HG02642 (cell line): ENCODE results near the gene ABTB2.
A peak's percentile ranks its signal among the peaks of the same experiment; 100 is the strongest.

ENCODE experiments used
- ATAC-seq: cut with Tn5 transposase; IDR thresholded peaks from one replicate; pipeline ENCODE4 v1.9.1; 2021; ENCODE audit warnings: mild to moderate bottlenecking; ENCODE audit not compliant: unreplicated experiment, poor library complexity

The ABTB2 gene

DNA sequence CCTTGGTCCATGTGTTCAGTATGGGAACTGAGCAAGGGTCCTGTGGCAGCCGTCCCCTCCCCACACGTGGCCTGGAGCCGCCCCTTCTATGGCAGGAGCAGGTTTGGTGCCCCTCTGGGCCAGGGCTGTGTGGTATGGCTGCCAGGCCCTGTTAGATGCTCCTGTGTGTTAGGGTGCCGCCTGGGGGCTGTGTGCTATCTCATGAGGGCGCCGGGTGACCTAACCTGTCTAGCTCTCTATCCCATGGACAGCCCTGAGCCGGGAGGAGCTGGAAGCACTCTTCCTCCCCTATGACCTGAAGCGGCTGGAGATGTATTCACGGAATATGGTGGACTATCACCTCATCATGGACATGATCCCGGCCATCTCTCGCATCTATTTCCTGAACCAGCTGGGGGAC is 217.7 kb downstream of the ABTB2 start:
- no peak for ATAC-seq

DNA sequence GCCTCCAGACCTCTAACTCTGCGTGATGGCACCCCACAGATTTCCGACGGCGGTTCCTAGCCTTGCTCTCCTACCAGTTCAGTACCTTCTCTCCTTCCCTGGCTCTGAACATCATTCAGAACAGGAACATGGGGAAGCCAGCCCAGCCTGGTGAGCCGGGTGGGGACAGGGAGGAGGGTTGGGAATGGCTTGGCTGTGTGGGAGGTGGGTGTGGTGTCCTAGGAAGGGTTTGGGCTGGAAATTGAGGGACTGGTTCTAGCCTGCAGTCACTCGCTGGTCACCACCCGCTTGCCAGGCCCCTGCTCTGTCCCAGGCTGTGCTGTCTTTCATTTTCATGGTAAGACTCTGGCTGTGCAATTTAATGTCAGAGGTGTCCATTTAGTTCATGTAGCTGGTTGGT is 218.5 kb downstream of the ABTB2 start:
- ATAC-seq: no peak

DNA sequence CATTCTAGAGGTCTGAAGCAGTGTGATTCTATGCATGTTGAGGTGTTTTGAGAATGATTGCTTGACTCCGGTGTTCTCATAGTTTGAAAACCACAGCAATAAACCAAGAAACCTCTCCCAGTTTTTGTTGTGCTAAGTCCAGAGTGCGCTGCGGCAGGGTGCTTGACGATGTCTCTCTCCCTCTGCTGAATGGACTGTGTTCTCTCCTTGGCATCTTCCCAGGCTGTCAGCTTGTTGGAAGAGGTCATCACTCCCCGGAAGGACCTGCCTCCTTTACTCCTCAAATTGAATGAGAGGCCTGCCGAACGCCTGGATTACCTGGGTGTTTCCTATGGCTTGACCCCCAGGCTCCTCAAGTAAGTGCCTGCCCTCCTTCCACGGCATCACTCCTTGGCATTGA is 221.4 kb downstream of the ABTB2 start:
- ATAC-seq: no peak

DNA sequence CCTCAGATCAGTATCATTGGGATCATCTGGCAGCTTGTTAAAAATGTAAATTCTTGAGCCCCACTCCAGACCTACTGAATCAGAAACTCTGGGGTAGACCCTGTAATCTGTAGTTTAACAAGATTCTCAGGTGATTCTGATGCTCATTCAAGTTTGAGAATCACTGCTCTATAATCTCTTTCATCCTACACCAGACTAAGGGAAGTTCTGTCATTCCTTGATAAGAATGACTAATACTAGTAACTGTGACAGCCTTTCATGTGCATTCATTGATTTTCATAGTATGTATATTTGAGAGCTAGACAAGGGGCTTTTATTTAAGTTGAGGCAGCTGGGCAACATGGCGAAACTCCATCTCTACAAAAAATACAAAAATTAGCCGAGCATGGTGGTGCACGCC is 222.4 kb downstream of the ABTB2 start:
- ATAC-seq: no peak

DNA sequence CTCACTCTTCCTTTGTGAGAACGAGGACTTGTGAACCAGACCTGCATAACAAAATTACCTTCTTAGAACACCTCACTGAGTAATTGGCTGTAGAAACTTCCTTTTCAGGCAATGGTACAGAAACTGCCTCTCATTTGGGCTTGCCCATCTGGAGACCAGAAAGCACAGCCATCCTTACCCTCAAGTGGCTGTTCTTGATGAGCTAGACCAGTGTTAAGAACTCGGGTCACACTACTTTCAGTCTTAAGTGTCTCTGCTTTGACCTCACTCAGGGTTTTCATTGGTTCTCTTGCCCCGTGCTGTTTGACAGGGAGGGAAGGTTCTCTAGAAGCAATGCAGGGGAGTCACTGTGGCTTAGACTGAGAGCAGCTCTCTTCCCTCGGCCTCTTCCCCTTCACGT is 223.0 kb downstream of the ABTB2 start:
- peak; percentile 48 for ATAC-seq

DNA sequence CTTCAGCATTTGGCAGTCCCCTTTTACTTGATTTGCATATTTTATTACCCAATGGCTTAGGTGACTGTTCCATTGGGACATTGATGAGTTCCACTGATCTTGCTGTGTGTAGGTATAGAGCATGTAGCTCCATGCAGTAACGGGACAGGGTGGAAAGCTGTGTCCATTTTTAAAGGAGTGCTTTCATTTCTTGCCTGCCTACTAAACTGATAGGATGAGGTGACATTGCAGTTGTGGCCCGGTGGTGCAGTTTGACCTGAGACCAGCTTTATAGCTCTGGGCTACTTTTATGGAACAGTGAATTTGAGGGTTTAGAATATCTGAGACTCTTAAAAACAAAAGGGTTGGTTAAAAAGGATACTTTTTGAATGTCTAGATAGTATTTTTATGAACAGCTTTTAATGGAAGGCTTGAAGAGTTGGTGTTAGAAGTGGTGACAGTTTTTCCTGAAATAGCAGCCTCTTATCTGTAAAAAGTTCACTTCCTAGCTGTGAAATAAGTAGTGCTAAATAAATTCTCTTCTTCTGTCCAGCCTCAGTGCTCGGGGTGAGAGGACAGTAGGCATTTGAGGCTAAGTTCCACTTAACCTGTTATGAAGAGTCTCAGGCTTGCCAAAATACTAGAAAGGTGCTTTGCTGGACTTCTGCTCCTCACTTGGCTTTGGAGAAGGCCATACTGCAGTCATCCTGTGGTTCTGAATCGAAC is 225.4 kb downstream of the ABTB2 start:
- ATAC-seq: no peak

DNA sequence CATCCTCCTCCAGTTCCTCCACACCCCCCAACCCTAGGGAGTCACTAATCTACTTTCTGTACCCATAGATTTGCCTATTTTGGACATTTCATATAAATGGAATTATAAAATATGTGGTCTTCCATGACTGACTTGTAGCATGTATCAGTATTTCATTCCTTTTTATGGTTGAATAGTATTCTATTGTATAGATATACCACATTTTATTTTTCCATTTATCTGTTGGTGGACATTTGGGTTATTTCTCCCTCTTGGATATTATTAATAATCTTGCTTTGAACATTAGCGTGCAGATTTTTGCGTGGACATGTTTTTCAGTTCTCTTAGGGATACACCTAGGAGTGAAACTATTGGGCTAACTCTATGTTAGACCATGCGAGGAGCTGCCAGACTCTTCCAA is 229.0 kb downstream of the ABTB2 start:
- no peak for ATAC-seq

DNA sequence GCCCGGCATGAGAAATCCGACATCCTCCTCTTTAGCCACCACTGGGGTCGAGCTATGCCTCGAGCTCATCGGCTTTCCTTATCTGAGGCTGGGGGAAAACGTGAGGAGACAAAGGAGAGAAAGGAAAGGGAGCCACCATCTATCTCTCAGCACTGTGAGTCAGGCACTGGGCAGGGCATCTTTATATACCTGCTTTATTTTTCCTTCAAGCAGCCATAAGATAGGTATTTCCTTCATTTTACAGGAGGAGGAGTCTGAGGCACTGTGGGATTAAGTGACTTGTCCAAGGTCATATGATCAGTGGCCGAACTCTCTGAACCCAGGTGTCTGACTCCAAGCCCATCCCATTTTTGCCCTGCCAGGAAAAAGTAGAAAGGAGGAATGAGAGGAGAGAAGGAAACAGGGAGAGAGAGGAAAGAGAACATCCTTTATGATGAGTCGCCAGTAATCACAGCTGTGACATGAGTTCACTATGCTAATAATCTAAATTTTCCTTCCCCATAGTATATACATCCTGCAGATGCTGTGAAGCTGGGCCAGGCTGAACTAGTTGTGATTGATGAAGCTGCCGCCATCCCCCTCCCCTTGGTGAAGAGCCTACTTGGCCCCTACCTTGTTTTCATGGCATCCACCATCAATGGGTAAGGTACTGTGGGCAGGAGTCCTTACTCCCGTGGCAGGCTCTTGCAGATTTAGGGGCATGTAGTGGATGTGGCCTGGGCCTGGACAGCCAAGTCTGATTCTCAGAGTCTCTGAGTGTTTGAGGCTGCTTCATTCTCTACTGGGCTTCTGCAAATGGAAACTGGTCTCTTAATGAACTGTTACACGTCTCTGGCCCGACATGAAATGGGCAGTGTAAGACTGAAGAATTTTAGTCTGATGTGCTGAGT is 230.6 kb downstream of the ABTB2 start:
- ATAC-seq: no peak

DNA sequence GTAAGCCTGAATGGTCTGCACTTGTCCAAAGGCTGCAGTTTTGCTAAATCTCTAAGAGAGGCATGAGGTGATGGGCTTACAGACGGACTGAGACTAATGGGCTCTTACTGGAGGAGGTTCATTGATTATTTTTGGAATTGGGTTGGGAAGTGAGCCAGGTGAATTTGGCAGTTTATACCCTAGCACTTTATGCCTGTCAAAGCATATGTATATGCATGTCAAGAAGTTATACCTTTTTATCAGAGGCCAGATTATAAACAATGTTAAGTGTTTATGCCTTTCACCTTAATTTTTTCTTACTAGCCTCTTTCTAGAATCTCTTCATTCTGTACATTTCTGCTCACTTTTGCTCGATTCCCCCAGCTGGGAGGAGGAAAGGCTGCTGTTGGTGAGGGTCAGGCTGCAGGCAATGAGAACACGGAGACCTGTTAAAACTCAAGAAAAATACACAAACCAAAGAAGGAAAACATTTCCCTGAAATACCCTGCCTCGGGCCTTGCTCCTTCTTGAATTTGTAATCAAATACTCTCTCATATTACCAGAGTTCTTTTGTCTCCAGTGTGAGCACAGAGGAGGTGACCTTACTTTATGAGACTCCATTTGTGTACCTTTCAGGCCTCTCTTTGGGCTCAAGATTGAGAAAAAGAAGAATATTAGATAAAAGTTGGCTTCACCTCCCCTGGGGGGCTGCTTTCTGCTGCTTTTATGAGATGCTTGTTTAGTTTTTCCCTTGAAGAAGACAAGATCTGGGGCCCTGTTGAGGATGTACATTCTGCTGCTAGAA is 232.7 kb downstream of the ABTB2 start:
- no peak for ATAC-seq

DNA sequence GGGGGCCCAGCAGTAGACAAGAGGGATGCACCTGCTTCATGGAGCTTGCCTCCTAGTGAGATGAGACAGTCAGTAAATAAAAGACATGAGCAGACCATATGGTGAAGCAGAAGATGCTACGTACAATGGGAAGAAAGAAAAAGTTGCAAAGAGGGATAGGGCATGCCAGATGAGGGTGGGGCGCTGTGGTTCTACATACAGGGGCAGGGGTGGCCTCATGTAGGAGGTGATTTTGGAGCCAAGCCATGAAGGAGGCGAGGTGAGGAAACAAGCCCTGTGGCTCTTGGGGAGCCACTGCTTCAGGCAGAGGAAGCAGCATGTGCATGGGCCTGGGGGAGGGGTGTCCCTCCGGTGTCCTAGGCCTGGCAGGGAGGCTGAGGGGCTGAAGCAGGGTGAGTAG is 237.2 kb downstream of the ABTB2 start:
- ATAC-seq: no peak

DNA sequence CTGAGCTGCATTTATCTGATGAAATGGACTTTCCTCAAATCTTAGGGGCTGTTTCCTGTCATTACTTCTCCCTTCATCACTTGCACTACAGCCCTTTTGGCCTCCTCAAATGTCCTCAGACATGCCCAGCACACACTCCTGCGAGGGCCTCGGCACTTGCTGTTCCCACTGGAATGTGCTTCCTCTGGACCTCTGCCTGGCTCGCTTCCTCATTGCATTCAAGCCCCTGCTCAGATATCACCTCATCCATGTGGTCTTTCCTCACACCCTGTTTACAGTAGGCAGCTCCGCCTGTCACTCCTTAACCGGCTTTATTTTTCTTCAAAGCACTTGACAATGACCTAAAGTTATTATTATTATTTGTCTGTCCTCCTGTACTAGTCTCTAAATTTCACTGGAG is 243.3 kb downstream of the ABTB2 start:
- ATAC-seq: no peak

DNA sequence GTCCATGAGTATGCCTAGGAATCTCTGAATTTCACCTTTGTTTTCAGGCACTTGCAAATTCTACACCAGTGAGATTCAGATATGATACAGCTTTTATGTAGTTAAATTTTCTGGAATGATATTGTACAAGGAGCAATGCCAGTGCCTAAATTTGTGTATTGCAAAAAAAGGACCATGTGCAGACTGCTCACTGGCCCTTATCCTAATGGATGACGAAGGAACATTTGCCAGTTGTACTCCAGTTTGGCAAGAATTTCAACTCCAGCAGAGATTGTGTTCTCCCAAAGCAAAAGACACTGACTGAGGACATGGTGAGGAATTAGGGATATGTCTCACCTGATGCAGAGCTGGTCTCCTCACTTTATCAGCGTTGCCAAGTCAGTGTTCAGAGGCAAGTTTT is 243.8 kb downstream of the ABTB2 start:
- ATAC-seq: no peak

DNA sequence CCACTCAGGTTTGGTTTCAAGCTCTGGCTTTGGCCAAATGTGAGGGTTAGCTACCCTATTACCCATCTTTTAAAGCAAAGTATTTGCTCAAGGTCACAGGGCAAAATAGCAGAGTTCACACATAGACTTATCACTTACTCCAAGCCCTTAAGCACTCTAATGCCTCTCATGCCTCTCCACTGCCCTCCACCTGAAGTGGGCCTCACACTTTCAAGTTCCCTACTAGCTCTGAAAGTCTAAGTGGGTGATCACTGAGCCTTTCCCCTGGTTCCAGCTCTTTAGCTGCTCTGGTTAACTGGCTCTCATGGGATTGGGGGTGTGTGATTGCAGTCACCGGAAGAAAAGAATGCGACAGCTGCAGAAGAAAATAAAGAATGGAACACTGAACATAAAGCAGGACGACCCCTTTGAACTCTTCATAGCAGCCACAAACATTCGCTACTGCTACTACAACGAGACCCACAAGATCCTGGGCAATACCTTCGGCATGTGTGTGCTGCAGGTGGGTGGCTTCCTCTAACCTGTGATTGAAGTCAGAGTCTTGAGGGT is 246.0 kb downstream of the ABTB2 start:
- no peak for ATAC-seq

DNA sequence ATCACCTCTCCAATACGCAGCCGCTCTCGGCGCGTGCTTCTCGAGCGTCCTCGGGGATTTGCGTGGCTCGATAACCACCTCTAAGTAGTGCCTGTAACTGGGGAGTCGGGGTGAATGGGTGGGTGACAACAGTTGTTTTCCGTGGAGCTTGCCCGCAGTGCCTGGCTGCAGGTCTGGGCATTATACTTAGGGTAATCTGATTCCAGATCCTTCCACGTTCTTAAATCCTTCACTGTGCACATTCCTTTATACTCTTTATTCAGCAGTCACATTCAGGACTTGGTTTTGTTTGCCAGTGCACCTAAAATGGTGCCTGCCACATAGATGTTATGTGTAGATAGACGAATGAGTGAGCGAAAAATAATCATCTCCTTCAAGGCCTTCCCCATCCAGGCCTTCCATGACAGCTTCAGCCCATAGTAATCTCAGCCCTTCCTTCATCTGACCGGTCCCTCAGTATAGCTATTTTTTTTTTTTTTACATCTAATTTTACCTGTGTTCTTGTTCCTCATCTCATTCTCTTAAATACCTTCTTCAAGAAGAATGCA is 251.8 kb downstream of the ABTB2 start:
- no peak for ATAC-seq

DNA sequence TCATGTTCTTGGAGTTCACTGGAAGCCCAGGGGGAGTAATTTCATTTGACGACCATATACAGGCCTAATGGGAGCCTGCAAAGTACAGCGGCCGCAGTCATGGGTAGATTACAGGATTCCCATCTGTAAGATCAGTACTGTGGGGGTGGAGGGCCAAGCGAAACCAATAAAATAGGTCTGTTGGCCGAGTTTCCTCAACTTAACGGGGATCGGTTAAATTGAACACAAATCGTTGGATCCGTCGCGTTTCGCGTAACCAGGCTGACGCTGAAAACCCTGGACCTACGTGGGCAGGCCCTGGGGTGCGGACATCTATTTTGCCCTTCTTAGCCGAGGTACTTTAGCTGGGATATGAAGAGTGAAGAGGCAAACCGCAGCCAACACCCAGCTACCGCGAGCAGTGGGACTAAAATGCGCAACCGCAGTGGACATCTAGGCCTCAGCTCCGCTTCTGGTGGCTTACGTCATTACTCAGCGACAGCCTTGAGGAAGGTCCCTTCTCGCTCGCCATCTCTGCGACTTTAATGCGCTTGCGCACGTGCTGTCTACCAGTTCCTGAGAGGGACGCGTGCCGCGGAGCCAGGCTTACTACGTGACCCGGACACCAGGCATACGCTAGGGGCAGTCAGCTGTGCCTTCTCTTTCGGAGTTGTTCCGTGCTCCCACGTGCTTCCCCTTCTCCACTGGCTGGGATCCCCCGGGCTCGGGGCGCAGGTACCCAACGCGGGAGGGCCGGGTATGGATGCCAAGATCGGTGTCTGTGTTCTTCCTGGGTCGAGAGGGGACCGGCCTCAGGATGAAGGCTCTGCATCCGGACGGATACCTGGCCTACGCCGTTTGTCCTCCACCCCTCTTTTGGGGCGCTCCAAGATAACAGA is 252.5 kb downstream of the ABTB2 start, which contains the start of gene NAT10:
Gene NAT10, plus strand, starts transcription at position 551 of the 878 bp plus-strand sequence. CDS start 2,597 bp downstream, outside the sequence.
- ATAC-seq: peak; percentile 92

DNA sequence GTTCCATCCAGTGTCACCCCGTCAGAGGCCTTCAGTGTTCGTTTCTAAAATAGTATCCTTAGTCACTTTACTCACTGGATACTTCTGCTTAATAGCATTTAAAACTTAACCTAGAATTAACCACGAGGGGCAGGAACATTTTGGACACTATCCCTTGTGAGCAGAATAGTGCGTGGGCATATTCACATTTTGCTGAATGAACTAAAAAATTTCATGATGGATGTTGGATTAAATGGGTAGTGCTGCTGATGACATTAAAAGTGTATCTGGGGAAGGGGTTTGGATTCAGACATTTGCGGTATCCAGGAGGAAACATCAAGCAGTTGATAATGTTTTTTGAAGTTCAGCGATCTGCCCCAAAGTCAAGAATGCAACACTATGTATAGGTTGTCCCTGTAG is 253.1 kb downstream of the ABTB2 start:
- no peak for ATAC-seq
